ENCODE data around the gene RIC3. TPM values are rescaled to one million over a fixed set of nuclear protein-coding genes. Genes with fewer than 3 reads are reported as not detected.

RIC3 gene
- total RNA-seq, 1 experiment from 2014 or later = not detected

- TF ChIP-seq EZH2 (IDR thresholded peaks at IDR 0.05; ENCODE audit: low read length, unreplicated experiment) = no peak
- no peak for TF ChIP-seq EZH2phosphoT487 (IDR thresholded peaks at IDR 0.05; ENCODE audit: borderline replicate concordance, low read length)
- TF ChIP-seq, protein P1, sequence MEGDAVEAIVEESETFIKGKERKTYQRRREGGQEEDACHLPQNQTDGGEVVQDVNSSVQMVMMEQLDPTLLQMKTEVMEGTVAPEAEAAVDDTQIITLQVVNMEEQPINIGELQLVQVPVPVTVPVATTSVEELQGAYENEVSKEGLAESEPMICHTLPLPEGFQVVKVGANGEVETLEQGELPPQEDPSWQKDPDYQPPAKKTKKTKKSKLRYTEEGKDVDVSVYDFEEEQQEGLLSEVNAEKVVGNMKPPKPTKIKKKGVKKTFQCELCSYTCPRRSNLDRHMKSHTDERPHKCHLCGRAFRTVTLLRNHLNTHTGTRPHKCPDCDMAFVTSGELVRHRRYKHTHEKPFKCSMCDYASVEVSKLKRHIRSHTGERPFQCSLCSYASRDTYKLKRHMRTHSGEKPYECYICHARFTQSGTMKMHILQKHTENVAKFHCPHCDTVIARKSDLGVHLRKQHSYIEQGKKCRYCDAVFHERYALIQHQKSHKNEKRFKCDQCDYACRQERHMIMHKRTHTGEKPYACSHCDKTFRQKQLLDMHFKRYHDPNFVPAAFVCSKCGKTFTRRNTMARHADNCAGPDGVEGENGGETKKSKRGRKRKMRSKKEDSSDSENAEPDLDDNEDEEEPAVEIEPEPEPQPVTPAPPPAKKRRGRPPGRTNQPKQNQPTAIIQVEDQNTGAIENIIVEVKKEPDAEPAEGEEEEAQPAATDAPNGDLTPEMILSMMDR (conservative IDR thresholded peaks at IDR 0.05; ENCODE audit: low read depth, low read length) = no peak
- DNase-seq = no peak
- no peak for ATAC-seq
- Histone ChIP-seq H3K4me2 (ENCODE audit: low read length) (no peak overlapping the region), H3K27ac (ENCODE audit: low read length) (no peak overlapping the region), H3K27me3 (ENCODE audit: low read length) (peaks cover 64% of the 10 kb centered on the region), H3K36me3 (ENCODE audit: low read depth, low read length) (no peaks in the 10 kb centered on the region), H4K20me1 (ENCODE audit: low read length) (no peaks in the 10 kb centered on the region), H3K4me1 (ENCODE audit: insufficient read depth, low read length) (no peaks in the 10 kb centered on the region), H3K9me2 (replicated peaks; ENCODE audit: low read length) (no peaks in the 10 kb centered on the region), H2AFZ (ENCODE audit: low read length) (no peak overlapping the region), H3K9me3 (ENCODE audit: low read length) (no peaks in the 10 kb centered on the region), H3K79me2 (ENCODE audit: low read length) (no peaks in the 10 kb centered on the region), H3K9ac (ENCODE audit: low read length) (no peak overlapping the region), H3K4me3 (ENCODE audit: low read length) (no peak overlapping the region), H3F3A (ENCODE audit: low read length, unreplicated experiment) (no peaks in the 10 kb centered on the region)
- intact Hi-C loops (cut with micrococcal nuclease) = no loop called here
- CTCF ChIA-PET = no interaction called here
- POLR2A ChIA-PET (ENCODE audit: unreplicated experiment) = no interaction called here
- no TSS peak for BruUV-seq (replicated peaks)
These were observed 35.2 kb upstream of the RIC3 start for GRCh38 chr11:8204025-8204424.

DNA sequence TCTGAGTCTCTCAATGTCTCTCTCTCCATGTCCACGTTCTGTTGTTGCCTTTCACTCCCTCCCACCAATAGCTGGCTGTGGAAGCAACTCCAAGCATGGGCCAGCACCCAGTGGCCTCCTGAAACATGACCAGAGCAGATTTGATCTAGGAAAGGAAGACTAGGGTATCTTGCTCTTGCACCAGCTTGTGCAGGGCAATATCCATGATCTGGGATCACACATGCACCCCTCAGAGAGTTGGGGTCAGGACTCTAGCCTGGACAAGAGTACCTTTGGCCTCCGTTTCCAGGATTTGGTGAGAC is 34.5 kb upstream of the RIC3 start:
- H3K9ac ChIP-seq (ENCODE audit: low read length) = no peak overlapping the region
- H3K4me3 ChIP-seq (ENCODE audit: low read length) = no peak overlapping the region
- POLR2A ChIA-PET (ENCODE audit: unreplicated experiment) = no interaction called here
- CTCF ChIA-PET = no interaction called here
- no peaks in the 10 kb centered on the region for H3K36me3 ChIP-seq (ENCODE audit: low read depth, low read length)
- TF ChIP-seq EZH2 (IDR thresholded peaks at IDR 0.05; ENCODE audit: low read length, unreplicated experiment) (no peak), EZH2phosphoT487 (IDR thresholded peaks at IDR 0.05; ENCODE audit: borderline replicate concordance, low read length) (no peak)
- TF ChIP-seq, protein P1 (conservative IDR thresholded peaks at IDR 0.05; ENCODE audit: low read depth, low read length) = no peak
- no peaks in the 10 kb centered on the region for H4K20me1 ChIP-seq (ENCODE audit: low read length)
- H3K27ac ChIP-seq (ENCODE audit: low read length) = no peak overlapping the region
- DNase-seq (no peak), ATAC-seq (no peak)
- H3K4me1 ChIP-seq (ENCODE audit: insufficient read depth, low read length) = no peaks in the 10 kb centered on the region
- H3K9me2 ChIP-seq (replicated peaks; ENCODE audit: low read length) = no peaks in the 10 kb centered on the region
- H3K27me3 ChIP-seq (ENCODE audit: low read length) = peaks cover 66% of the 10 kb centered on the region
- BruUV-seq (replicated peaks) = no TSS peak
- no peak overlapping the region for H3K4me2 ChIP-seq (ENCODE audit: low read length)
- no peaks in the 10 kb centered on the region for H3F3A ChIP-seq (ENCODE audit: low read length, unreplicated experiment)
- intact Hi-C loops (cut with micrococcal nuclease) = no loop called here
- H2AFZ ChIP-seq (ENCODE audit: low read length) = no peak overlapping the region
- no peaks in the 10 kb centered on the region for H3K79me2 ChIP-seq (ENCODE audit: low read length)
- no peaks in the 10 kb centered on the region for H3K9me3 ChIP-seq (ENCODE audit: low read length)

- TF ChIP-seq EZH2 (IDR thresholded peaks at IDR 0.05; ENCODE audit: low read length, unreplicated experiment) (no peak), EZH2phosphoT487 (IDR thresholded peaks at IDR 0.05; ENCODE audit: borderline replicate concordance, low read length) (no peak)
- TF ChIP-seq, protein P1 (conservative IDR thresholded peaks at IDR 0.05; ENCODE audit: low read depth, low read length) = no peak
- BruUV-seq (replicated peaks) = no TSS peak
These were observed 33.9 kb upstream of the RIC3 start for GRCh38 chr11:8202516-8203413.

More at GRCh38 chr11:8202516-8203413, 33.9 kb upstream of the RIC3 start:
- POLR2A ChIA-PET (ENCODE audit: unreplicated experiment) = no interaction called here
- intact Hi-C loops (cut with micrococcal nuclease) = no loop called here
- H2AFZ ChIP-seq (ENCODE audit: low read length) = no peak overlapping the region
- H3K9ac ChIP-seq (ENCODE audit: low read length) = no peak overlapping the region
- no peaks in the 10 kb centered on the region for H3K9me2 ChIP-seq (replicated peaks; ENCODE audit: low read length)
- no peaks in the 10 kb centered on the region for H3K36me3 ChIP-seq (ENCODE audit: low read depth, low read length)
- no peaks in the 10 kb centered on the region for H3K4me1 ChIP-seq (ENCODE audit: insufficient read depth, low read length)
- no peaks in the 10 kb centered on the region for H3K79me2 ChIP-seq (ENCODE audit: low read length)
- no peaks in the 10 kb centered on the region for H3F3A ChIP-seq (ENCODE audit: low read length, unreplicated experiment)
- H3K4me2 ChIP-seq (ENCODE audit: low read length) = no peak overlapping the region
- no peak overlapping the region for H3K27ac ChIP-seq (ENCODE audit: low read length)
- H4K20me1 ChIP-seq (ENCODE audit: low read length) = no peaks in the 10 kb centered on the region
- ATAC-seq (no peak), DNase-seq (no peak)
- no peak overlapping the region for H3K4me3 ChIP-seq (ENCODE audit: low read length)
- H3K27me3 ChIP-seq (ENCODE audit: low read length) = peaks cover 64% of the 10 kb centered on the region
- CTCF ChIA-PET = no interaction called here
- no peaks in the 10 kb centered on the region for H3K9me3 ChIP-seq (ENCODE audit: low read length)
